Lower lobe of right lung (tissue), 2 donors: Measurements from ENCODE around the gene FAM131B. TPM values are rescaled to one million over a fixed set of nuclear protein-coding genes. Genes with fewer than 3 reads are reported as not detected.
A peak's percentile ranks its signal among the peaks of the same experiment; 100 is the strongest.

ENCODE experiments used
- ATAC-seq, 2 donors: fragments of 200-7000 bp; cut with Tn5 transposase; one replicate each; pipeline ENCODE4 v1.9.1; 2020 to 2022; ENCODE audit warnings: mild to moderate bottlenecking in 2 of 2, moderate library complexity in 2 of 2
- DNase-seq: peaks from one replicate; pipeline ENCODE4 v3.0.0-alpha.2; 2020
- H3K27ac ChIP-seq: fragments of 200-600 bp; one replicate; pipeline ENCODE4 v1.8.0; 2022
- H3K27me3 ChIP-seq: fragments of 200-600 bp; one replicate; pipeline ENCODE4 v1.8.0; 2022; ENCODE audit warnings: low read depth
- H3K36me3 ChIP-seq: fragments of 200-600 bp; one replicate; pipeline ENCODE4 v1.8.0; 2022; ENCODE audit warnings: mild to moderate bottlenecking
- H3K4me1 ChIP-seq: fragments of 200-600 bp; one replicate; pipeline ENCODE4 v1.8.0; 2022
- H3K4me3 ChIP-seq: fragments of 200-600 bp; one replicate; pipeline ENCODE4 v1.8.0; 2022; ENCODE audit warnings: mild to moderate bottlenecking
- H3K9me3 ChIP-seq: fragments of 200-600 bp; one replicate; pipeline ENCODE4 v1.8.0; 2022
- CTCF ChIP-seq: fragments of 200-600 bp; IDR thresholded peaks from one replicate; pipeline ENCODE4 v1.8.0; 2022; ENCODE audit warnings: antibody characterized with exemption, mild to moderate bottlenecking
- intact Hi-C: fragments of 100-400 bp; cut with DNase I; formaldehyde crosslinking; loops from one replicate; pipeline ENCODE4 v1.11.0; 2022
- total RNA-seq: library from RNA; stranded (reverse); fragmentation: NEBNext Ultra II Directional; extraction: Animal tissue kit (Norgen Biotek cat#: 25700); gene quantifications from one replicate; pipeline ENCODE4 v1.2.1, GENCODE V29; 2021
- donor health status: DM: no; HTN: yes; CAD: no; lungs with severe emphysema.

Gene FAM131B
- total RNA-seq, 1 donor from 2014 or later: 0.53 TPM

GRCh38 chr7:143382791-143383641 is 20.5 kb upstream of the FAM131B start:
- TF ChIP-seq CTCF: no peak
- intact Hi-C loops: no loop called here
- DNase-seq (no peak), ATAC-seq (no peak)
- Histone ChIP-seq H3K9me3 (no peaks in the 10 kb centered on the region), H3K36me3 (peaks cover 35% of the 10 kb centered on the region), H3K4me3 (peak overlapping the region; percentile 93), H3K27ac (peak overlapping the region; percentile 99), H3K4me1 (peaks cover 83% of the 10 kb centered on the region), H3K27me3 (no peaks in the 10 kb centered on the region)

DNA sequence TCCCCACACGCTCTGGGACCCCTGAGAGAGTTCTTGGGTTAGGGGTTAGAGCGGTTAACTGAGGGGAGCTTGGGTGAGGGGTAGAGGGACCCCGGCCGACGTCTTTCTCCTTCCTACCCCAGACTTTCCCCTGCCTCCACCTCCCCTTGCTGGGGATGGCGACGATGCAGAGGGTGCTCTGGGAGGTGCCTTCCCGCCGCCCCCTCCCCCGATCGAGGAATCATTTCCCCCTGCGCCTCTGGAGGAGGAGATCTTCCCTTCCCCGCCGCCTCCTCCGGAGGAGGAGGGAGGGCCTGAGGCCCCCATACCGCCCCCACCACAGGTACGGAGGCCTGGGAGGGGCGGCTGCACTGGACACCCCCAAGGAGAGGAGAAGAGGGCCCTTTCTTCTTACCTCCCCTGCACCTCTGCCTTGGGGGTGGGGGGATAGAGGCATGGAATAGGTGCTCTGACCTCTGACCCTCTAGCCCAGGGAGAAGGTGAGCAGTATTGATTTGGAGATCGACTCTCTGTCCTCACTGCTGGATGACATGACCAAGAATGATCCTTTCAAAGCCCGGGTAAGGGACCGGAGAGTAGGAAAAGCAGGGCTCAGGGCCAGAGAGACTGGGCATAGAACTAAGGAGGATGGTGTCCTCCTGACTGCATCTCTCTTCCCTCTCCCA is 19.7 kb upstream of the FAM131B start:
- no peaks in the 10 kb centered on the region for H3K9me3 ChIP-seq
- no peak for TF ChIP-seq CTCF
- H3K4me3 ChIP-seq: peak overlapping the region; percentile 93
- no peaks in the 10 kb centered on the region for H3K27me3 ChIP-seq
- H3K4me1 ChIP-seq: peaks cover 78% of the 10 kb centered on the region
- peak overlapping the region; percentile 99 for H3K27ac ChIP-seq
- intact Hi-C loops: no loop called here
- ATAC-seq (no peak), DNase-seq (no peak)
- H3K36me3 ChIP-seq: peaks cover 28% of the 10 kb centered on the region

GRCh38 chr7:143381427-143382125 is 19.1 kb upstream of the FAM131B start:
- ATAC-seq (no peak), DNase-seq (peak; percentile 73)
- Histone ChIP-seq H3K4me3 (peak overlapping the region; percentile 93), H3K36me3 (peaks cover 25% of the 10 kb centered on the region), H3K4me1 (peaks cover 71% of the 10 kb centered on the region), H3K9me3 (no peaks in the 10 kb centered on the region), H3K27me3 (no peaks in the 10 kb centered on the region), H3K27ac (peak overlapping the region; percentile 99)
- intact Hi-C loops: no loop called here
- no peak for TF ChIP-seq CTCF

DNA sequence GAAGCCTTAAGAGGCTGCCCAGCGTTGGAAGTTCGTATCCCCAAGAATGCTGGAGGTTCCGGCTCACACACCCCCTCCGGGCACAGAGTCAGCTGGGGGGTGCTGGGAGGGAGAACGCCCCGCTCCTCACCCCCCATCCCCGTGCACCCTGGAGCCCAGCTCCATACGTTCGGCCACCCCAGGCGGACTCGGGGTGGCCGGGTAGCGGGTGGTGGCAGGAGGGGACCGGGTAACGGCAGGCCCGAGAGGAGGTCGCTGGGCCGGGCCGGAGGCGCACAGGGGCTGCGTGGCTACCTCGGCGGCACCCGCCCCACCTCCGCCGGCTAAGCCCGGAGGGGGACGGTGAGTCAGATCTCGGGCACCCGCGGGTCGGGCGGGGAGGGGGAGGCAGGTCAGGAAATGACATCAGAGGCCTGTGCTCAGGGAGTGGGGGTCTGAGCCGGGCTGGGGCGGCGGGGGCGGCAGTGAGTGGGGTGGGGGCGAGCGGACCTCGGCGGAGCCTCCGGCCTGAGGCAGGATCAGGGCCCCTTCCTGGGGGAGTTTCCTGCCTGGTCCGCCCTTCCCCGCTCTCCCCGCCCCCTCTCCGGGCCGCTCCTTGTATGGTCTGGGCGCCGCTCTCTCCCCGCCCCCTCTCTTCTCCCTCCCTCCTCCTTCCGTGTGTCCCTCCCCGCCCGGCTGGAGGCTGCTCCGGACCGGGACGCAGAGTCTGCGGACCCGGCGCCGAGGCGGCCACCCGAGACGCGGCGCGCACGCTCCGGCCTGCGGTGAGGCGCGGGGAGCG is 18.3 kb upstream of the FAM131B start, which contains the start of gene ZYX:
Gene ZYX (plus strand): TSS at position 700 of the 781 bp plus-strand sequence. CDS start 227 bp downstream, outside the sequence.
- peaks cover 71% of the 10 kb centered on the region for H3K4me1 ChIP-seq
- DNase-seq (peak; percentile 98), ATAC-seq (peak; percentile 90 to 93)

More for the DNA sequence above, 18.3 kb upstream of the FAM131B start, which contains the start of gene ZYX:
- Histone ChIP-seq H3K27me3 (no peaks in the 10 kb centered on the region), H3K4me3 (peak within 1 kb of the TSS; percentile 93), H3K9me3 (no peaks in the 10 kb centered on the region), H3K36me3 (peaks cover 25% of the 10 kb centered on the region), H3K27ac (peak within 1 kb of the TSS; percentile 99)
- no peak for TF ChIP-seq CTCF
- intact Hi-C loops: no loop called here
